Measurements from ENCODE around the gene SLC39A2. TPM values are rescaled to one million over a fixed set of nuclear protein-coding genes. Genes with fewer than 3 reads are reported as not detected.

Gene SLC39A2
- polyA plus RNA-seq, 1 of the 3 experiments (the other 2 are of a cell fraction) = not detected

DNA sequence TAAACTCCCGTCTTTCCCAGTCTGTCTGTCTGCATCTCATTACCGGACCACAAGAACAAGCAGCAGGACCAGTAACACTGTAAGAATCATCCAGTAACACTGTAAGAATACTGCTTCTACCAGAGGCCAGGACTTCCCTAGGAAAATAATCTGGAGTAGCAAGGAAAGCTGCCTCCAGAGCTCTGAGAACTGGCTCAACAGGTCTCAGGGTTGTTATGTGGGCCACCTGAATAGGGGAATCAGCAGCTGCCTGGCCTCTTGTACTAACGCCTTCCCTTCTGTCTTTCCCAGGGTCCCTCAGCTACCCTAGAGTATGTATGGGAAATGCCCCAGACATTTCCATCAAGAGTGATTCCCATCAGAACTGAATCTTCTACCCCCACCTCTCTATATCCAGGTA lies 954 bp upstream of the SLC39A2 start (continued):
- TF ChIP-seq, protein P1, sequence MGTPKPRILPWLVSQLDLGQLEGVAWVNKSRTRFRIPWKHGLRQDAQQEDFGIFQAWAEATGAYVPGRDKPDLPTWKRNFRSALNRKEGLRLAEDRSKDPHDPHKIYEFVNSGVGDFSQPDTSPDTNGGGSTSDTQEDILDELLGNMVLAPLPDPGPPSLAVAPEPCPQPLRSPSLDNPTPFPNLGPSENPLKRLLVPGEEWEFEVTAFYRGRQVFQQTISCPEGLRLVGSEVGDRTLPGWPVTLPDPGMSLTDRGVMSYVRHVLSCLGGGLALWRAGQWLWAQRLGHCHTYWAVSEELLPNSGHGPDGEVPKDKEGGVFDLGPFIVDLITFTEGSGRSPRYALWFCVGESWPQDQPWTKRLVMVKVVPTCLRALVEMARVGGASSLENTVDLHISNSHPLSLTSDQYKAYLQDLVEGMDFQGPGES (IDR thresholded peaks at IDR 0.05; ENCODE audit: low read depth, low read length) = no peak

DNA sequence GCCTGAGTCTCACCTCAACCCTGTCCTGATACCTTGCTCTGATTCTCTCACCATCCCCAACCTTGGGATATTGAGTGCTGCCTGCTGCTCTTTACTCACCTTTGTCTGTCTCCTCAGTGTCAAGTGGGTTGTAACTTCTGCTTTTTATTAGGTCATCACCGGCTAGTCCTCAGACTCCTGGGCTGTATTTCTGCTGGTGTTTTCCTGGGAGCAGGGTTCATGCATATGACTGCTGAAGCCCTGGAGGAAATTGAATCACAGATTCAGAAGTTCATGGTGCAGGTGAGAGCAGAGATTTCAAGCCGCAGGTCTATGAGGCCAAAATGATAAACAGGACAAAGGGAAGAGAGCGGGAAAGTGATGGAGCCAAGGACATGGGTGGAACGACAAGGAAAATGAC lies 498 bp downstream of the SLC39A2 start:
- H3K9me2 ChIP-seq = no peaks in the 10 kb centered on the region
- no peak for DNase-seq
- TF ChIP-seq TAF1 (IDR thresholded peaks at IDR 0.05; ENCODE audit: borderline replicate concordance, low read depth, low read length) (no peak), RFX5 (IDR thresholded peaks at IDR 0.05; ENCODE audit: low read length) (no peak), FOXJ3 (CRISPR knock-in tag; IDR thresholded peaks at IDR 0.05) (no peak), POLR2AphosphoS5 (IDR thresholded peaks at IDR 0.05; ENCODE audit: low read depth, low read length) (no peak), EZH2phosphoT487 (IDR thresholded peaks at IDR 0.05; ENCODE audit: borderline replicate concordance, low read depth) (no peak), TEAD4 (IDR thresholded peaks at IDR 0.05; ENCODE audit: borderline replicate concordance, insufficient read depth) (no peak), GABPA (IDR thresholded peaks at IDR 0.05; ENCODE audit: low read depth) (no peak), RCOR1 (IDR thresholded peaks at IDR 0.05; ENCODE audit: low read length) (no peak), NRF1 (IDR thresholded peaks at IDR 0.05; ENCODE audit: low read depth, low read length) (no peak), RAD21 (IDR thresholded peaks at IDR 0.05; ENCODE audit: low read length) (no peak), EP300 (IDR thresholded peaks at IDR 0.05; ENCODE audit: borderline replicate concordance in 1 of 2, low read depth in 1 of 2, low read length in 1 of 2) (no peak), YY1 (IDR thresholded peaks at IDR 0.05; ENCODE audit: low read depth) (no peak)
- TF ChIP-seq, protein P2, sequence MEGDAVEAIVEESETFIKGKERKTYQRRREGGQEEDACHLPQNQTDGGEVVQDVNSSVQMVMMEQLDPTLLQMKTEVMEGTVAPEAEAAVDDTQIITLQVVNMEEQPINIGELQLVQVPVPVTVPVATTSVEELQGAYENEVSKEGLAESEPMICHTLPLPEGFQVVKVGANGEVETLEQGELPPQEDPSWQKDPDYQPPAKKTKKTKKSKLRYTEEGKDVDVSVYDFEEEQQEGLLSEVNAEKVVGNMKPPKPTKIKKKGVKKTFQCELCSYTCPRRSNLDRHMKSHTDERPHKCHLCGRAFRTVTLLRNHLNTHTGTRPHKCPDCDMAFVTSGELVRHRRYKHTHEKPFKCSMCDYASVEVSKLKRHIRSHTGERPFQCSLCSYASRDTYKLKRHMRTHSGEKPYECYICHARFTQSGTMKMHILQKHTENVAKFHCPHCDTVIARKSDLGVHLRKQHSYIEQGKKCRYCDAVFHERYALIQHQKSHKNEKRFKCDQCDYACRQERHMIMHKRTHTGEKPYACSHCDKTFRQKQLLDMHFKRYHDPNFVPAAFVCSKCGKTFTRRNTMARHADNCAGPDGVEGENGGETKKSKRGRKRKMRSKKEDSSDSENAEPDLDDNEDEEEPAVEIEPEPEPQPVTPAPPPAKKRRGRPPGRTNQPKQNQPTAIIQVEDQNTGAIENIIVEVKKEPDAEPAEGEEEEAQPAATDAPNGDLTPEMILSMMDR (IDR thresholded peaks at IDR 0.05) = no peak
- TF ChIP-seq, protein P3, sequence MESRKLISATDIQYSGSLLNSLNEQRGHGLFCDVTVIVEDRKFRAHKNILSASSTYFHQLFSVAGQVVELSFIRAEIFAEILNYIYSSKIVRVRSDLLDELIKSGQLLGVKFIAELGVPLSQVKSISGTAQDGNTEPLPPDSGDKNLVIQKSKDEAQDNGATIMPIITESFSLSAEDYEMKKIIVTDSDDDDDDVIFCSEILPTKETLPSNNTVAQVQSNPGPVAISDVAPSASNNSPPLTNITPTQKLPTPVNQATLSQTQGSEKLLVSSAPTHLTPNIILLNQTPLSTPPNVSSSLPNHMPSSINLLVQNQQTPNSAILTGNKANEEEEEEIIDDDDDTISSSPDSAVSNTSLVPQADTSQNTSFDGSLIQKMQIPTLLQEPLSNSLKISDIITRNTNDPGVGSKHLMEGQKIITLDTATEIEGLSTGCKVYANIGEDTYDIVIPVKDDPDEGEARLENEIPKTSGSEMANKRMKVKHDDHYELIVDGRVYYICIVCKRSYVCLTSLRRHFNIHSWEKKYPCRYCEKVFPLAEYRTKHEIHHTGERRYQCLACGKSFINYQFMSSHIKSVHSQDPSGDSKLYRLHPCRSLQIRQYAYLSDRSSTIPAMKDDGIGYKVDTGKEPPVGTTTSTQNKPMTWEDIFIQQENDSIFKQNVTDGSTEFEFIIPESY (IDR thresholded peaks at IDR 0.05; ENCODE audit: borderline replicate concordance, low read depth) = no peak
- TF ChIP-seq, protein P4, sequence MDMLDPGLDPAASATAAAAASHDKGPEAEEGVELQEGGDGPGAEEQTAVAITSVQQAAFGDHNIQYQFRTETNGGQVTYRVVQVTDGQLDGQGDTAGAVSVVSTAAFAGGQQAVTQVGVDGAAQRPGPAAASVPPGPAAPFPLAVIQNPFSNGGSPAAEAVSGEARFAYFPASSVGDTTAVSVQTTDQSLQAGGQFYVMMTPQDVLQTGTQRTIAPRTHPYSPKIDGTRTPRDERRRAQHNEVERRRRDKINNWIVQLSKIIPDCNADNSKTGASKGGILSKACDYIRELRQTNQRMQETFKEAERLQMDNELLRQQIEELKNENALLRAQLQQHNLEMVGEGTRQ (IDR thresholded peaks at IDR 0.05; ENCODE audit: borderline replicate concordance, low read depth, low read length) = no peak
- TF ChIP-seq, protein P5, sequence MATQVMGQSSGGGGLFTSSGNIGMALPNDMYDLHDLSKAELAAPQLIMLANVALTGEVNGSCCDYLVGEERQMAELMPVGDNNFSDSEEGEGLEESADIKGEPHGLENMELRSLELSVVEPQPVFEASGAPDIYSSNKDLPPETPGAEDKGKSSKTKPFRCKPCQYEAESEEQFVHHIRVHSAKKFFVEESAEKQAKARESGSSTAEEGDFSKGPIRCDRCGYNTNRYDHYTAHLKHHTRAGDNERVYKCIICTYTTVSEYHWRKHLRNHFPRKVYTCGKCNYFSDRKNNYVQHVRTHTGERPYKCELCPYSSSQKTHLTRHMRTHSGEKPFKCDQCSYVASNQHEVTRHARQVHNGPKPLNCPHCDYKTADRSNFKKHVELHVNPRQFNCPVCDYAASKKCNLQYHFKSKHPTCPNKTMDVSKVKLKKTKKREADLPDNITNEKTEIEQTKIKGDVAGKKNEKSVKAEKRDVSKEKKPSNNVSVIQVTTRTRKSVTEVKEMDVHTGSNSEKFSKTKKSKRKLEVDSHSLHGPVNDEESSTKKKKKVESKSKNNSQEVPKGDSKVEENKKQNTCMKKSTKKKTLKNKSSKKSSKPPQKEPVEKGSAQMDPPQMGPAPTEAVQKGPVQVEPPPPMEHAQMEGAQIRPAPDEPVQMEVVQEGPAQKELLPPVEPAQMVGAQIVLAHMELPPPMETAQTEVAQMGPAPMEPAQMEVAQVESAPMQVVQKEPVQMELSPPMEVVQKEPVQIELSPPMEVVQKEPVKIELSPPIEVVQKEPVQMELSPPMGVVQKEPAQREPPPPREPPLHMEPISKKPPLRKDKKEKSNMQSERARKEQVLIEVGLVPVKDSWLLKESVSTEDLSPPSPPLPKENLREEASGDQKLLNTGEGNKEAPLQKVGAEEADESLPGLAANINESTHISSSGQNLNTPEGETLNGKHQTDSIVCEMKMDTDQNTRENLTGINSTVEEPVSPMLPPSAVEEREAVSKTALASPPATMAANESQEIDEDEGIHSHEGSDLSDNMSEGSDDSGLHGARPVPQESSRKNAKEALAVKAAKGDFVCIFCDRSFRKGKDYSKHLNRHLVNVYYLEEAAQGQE (IDR thresholded peaks at IDR 0.05; ENCODE audit: low read depth, low read length) = no peak
- TF ChIP-seq, protein P6, sequence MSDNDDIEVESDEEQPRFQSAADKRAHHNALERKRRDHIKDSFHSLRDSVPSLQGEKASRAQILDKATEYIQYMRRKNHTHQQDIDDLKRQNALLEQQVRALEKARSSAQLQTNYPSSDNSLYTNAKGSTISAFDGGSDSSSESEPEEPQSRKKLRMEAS (IDR thresholded peaks at IDR 0.05; ENCODE audit: low read depth) = no peak
- H3K9ac ChIP-seq = no peak overlapping the region
- H3K36me3 ChIP-seq (replicated peaks in 1 of 2; ENCODE audit: control insufficient read depth in 1 of 2, insufficient read depth in 2 of 2, low read length in 1 of 2) = peaks cover 5 to 30% of the 10 kb centered on the region in 2 experiments
- H4K20me1 ChIP-seq (ENCODE audit: insufficient read depth) = no peaks in the 10 kb centered on the region
- H3K4me1 ChIP-seq (ENCODE audit: control insufficient read depth in 1 of 2, insufficient read depth in 2 of 2, low read depth in 1 of 2, low read length in 1 of 2) = no peaks in the 10 kb centered on the region; a peak in 1 of 4 replicates
- no peak overlapping the region for H3K4me3 ChIP-seq (ENCODE audit: low read depth in 2 of 2, low read length in 1 of 2)
- ChIA-PET POLR2A (no interaction called here), CTCF (interaction anchor here (1.0 to 8.8 kb wide), 7 partner anchors 15 to 105 kb away, joined by 3 to 83 read pairs (median 23); no protein-coding TSS in a partner anchor)
- no peak overlapping the region for H2AFZ ChIP-seq (ENCODE audit: low read depth)
- H3K4me2 ChIP-seq = no peak overlapping the region
- H3K27me3 ChIP-seq (ENCODE audit: insufficient read depth) = no peaks in the 10 kb centered on the region
- no peaks in the 10 kb centered on the region for H3K9me3 ChIP-seq
- peaks cover 9% of the 10 kb centered on the region for H3F3A ChIP-seq (replicated peaks; ENCODE audit: insufficient read depth)
- WGBS (ENCODE audit: low lambda C conversion rate) = 71% methylated on average over 4 of the region's 4 CpGs
- H3K27ac ChIP-seq (ENCODE audit: low read depth in 2 of 2, low read length in 1 of 2) = no peak overlapping the region
- no peaks in the 10 kb centered on the region for H3K79me2 ChIP-seq (ENCODE audit: insufficient read depth)

Data from SK-N-SH (cell line).